Mesendoderm (in vitro differentiated cells): Measurements from ENCODE around the gene AUH.
"Not testable (repeated sequence)": the region's sequence is repeated elsewhere in the genome, so short reads cannot be mapped to it uniquely, and the experiment has no call there.

Experiments
- DNase-seq: peaks from one replicate; pipeline ENCODE4 v3.0.0; 2013
- H2AK5ac ChIP-seq: 2 replicates; pipeline ENCODE4 v1.6.1; 2013; ENCODE audit warnings: low read length, inconsistent platforms
- H2BK120ac ChIP-seq: 2 replicates; pipeline ENCODE4 v1.6.1; 2013; ENCODE audit warnings: low read depth, mild to moderate bottlenecking, low read length, moderate library complexity, mixed read lengths
- H2BK15ac ChIP-seq: replicated peaks from 2 replicates; pipeline ENCODE4 v1.6.1; 2013; ENCODE audit warnings: low read depth, mild to moderate bottlenecking, moderate library complexity
- H2BK5ac ChIP-seq: 2 replicates; pipeline ENCODE4 v1.6.1; 2013; ENCODE audit warnings: low read length, inconsistent platforms
- H3K18ac ChIP-seq: 2 replicates; pipeline ENCODE4 v1.6.1; 2013; ENCODE audit warnings: mild to moderate bottlenecking, low read length, mixed read lengths
- H3K23ac ChIP-seq: one replicate; pipeline ENCODE4 v1.6.1; 2013; ENCODE audit warnings: low read length
- H3K27ac ChIP-seq: 2 replicates; pipeline ENCODE4 v1.5.1; 2013; ENCODE audit warnings: low read depth, mild to moderate bottlenecking, inconsistent platforms, low read length, moderate library complexity
- H3K27me3 ChIP-seq: 2 replicates; pipeline ENCODE4 v1.6.1; 2013; ENCODE audit warnings: low read length, control low read depth, mild to moderate bottlenecking, inconsistent platforms; ENCODE audit not compliant: insufficient read depth, poor library complexity
- H3K36me3 ChIP-seq: 2 replicates; pipeline ENCODE4 v1.6.1; 2013; ENCODE audit warnings: low read length, inconsistent platforms; ENCODE audit not compliant: control insufficient read depth, insufficient read depth
- H3K4ac ChIP-seq: one replicate; pipeline ENCODE4 v1.6.1; 2013; ENCODE audit warnings: low read depth, mild to moderate bottlenecking, low read length, moderate library complexity
- H3K4me1 ChIP-seq: 2 replicates; pipeline ENCODE4 v1.6.1; 2013; ENCODE audit warnings: low read depth, low read length, inconsistent platforms; ENCODE audit not compliant: control insufficient read depth
- H3K4me2 ChIP-seq: 2 replicates; pipeline ENCODE4 v1.6.1; 2013; ENCODE audit warnings: low read length
- H3K4me3 ChIP-seq: 2 replicates; pipeline ENCODE4 v1.5.1; 2013; ENCODE audit warnings: mild to moderate bottlenecking, low read length
- H3K56ac ChIP-seq: one replicate; pipeline ENCODE4 v1.6.1; 2013; ENCODE audit warnings: low read length
- H3K79me1 ChIP-seq: 2 replicates; pipeline ENCODE4 v1.6.1; 2013; ENCODE audit warnings: low read length, inconsistent platforms
- H3K79me2 ChIP-seq: 2 replicates; pipeline ENCODE4 v1.6.1; 2013; ENCODE audit warnings: mild to moderate bottlenecking, low read length; ENCODE audit not compliant: control insufficient read depth, insufficient read depth
- H3K9ac ChIP-seq: 2 replicates; pipeline ENCODE4 v1.6.1; 2013; ENCODE audit warnings: low read length, inconsistent platforms
- H4K5ac ChIP-seq: one replicate; pipeline ENCODE4 v1.6.1; 2013; ENCODE audit warnings: low read length
- H4K8ac ChIP-seq: one replicate; pipeline ENCODE4 v1.6.1; 2013; ENCODE audit warnings: low read depth, mild to moderate bottlenecking, control low read depth, low read length, moderate library complexity
- WGBS: extraction: QIAGEN DNeasy Blood & Tissue Kit; methylation state at CpG from one replicate; pipeline ENCODE4 v1.1.7; 2013; ENCODE audit warnings: low lambda C conversion rate, missing lambda C conversion rate; ENCODE audit not compliant: insufficient coverage; ENCODE audit errors: extremely low coverage; 5-methylcytosine and 5-hydroxymethylcytosine counted together

The AUH gene

GRCh38 chr9:91376239-91376638 is 14.5 kb upstream of the AUH start:
- Histone ChIP-seq H3K56ac (no peak overlapping the region), H3K4me2 (no peak overlapping the region), H2AK5ac (no peak overlapping the region), H2BK120ac (no peak overlapping the region), H3K79me2 (no peaks in the 10 kb centered on the region), H3K4ac (no peak overlapping the region), H3K4me3 (no peak overlapping the region), H3K79me1 (no peaks in the 10 kb centered on the region), H3K36me3 (no peaks in the 10 kb centered on the region), H4K8ac (no peak overlapping the region), H3K4me1 (no peaks in the 10 kb centered on the region), H3K9ac (no peak overlapping the region), H2BK5ac (no peak overlapping the region), H3K23ac (no peak overlapping the region), H3K18ac (no peak overlapping the region), H3K27me3 (no peaks in the 10 kb centered on the region), H2BK15ac (no peak overlapping the region), H4K5ac (no peak overlapping the region), H3K27ac (no peak overlapping the region)
- no CpG with 5 or more reads among the region's 4 CpGs for WGBS
- no peak for DNase-seq

GRCh38 chr9:91374939-91375338 is 13.2 kb upstream of the AUH start:
- Histone ChIP-seq H3K27ac (no peak overlapping the region), H3K4ac (no peak overlapping the region), H3K9ac (no peak overlapping the region), H3K56ac (no peak overlapping the region), H3K4me1 (no peaks in the 10 kb centered on the region), H3K4me3 (no peak overlapping the region), H2BK120ac (no peak overlapping the region), H3K23ac (no peak overlapping the region), H3K18ac (no peak overlapping the region), H2BK15ac (no peak overlapping the region), H2AK5ac (no peak overlapping the region), H3K36me3 (no peaks in the 10 kb centered on the region), H3K4me2 (no peak overlapping the region), H4K8ac (no peak overlapping the region), H4K5ac (no peak overlapping the region), H3K79me2 (no peaks in the 10 kb centered on the region), H3K27me3 (no peaks in the 10 kb centered on the region), H3K79me1 (no peaks in the 10 kb centered on the region), H2BK5ac (no peak overlapping the region)
- WGBS, result no CpG with 5 or more reads among the region's 3 CpGs
- DNase-seq, result no peak

DNA sequence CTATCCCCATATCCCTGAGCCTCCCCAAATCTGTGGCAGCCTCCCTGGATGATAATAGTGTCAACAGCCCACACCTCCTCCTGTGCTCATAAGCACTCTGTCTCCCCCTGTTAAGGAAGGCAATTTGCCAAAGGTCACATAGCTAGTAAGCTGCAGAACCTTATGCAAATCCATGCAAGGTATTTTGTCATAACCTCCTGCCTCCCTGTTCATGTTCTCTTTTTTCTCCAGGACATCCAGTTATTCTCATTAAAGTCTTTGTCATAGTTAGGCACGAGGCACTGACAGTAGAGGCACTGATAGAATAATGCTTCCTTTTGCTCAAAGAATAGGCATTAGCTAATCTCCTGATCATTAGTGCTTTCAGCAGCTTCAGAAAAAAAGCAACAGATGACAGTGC is 10.2 kb upstream of the AUH start:
- no CpG with 5 or more reads among the region's 1 CpG for WGBS
- H3K23ac ChIP-seq, result no peak overlapping the region

GRCh38 chr9:91370006-91370405 is 8.3 kb upstream of the AUH start:
- not testable (repeated sequence) for H3K27me3 ChIP-seq, H4K5ac ChIP-seq, H3K79me1 ChIP-seq, H3K56ac ChIP-seq, DNase-seq, H3K79me2 ChIP-seq, H2AK5ac ChIP-seq, H3K23ac ChIP-seq, H3K27ac ChIP-seq, H2BK120ac ChIP-seq, H3K4me2 ChIP-seq, H3K4me3 ChIP-seq, H3K18ac ChIP-seq, H3K36me3 ChIP-seq, H2BK15ac ChIP-seq, H4K8ac ChIP-seq, H3K9ac ChIP-seq, H3K4ac ChIP-seq, H3K4me1 ChIP-seq, H2BK5ac ChIP-seq
- no CpG with 5 or more reads among the region's 3 CpGs for WGBS

More for the DNA sequence above, 10.2 kb upstream of the AUH start:
- Histone ChIP-seq H2BK5ac (no peak overlapping the region), H4K8ac (no peak overlapping the region), H2AK5ac (no peak overlapping the region), H3K27ac (no peak overlapping the region), H2BK15ac (no peak overlapping the region), H3K79me1 (no peaks in the 10 kb centered on the region), H3K18ac (no peak overlapping the region), H2BK120ac (no peak overlapping the region), H3K36me3 (no peaks in the 10 kb centered on the region), H3K9ac (no peak overlapping the region), H3K4me3 (no peak overlapping the region), H4K5ac (no peak overlapping the region), H3K4me1 (no peaks in the 10 kb centered on the region), H3K4me2 (no peak overlapping the region), H3K4ac (no peak overlapping the region), H3K27me3 (no peaks in the 10 kb centered on the region), H3K79me2 (no peaks in the 10 kb centered on the region), H3K56ac (no peak overlapping the region)
- no peak for DNase-seq

GRCh38 chr9:91364702-91365101 is 3.0 kb upstream of the AUH start:
- Histone ChIP-seq H3K79me2 (peaks cover 9% of the 10 kb centered on the region), H2BK120ac (no peak overlapping the region), H3K36me3 (no peaks in the 10 kb centered on the region), H2BK15ac (no peak overlapping the region), H3K79me1 (peaks cover 2% of the 10 kb centered on the region), H3K23ac (no peak overlapping the region), H3K27ac (no peak overlapping the region), H3K27me3 (no peaks in the 10 kb centered on the region), H3K4me1 (peaks cover 2% of the 10 kb centered on the region), H2AK5ac (no peak overlapping the region), H3K56ac (no peak overlapping the region), H4K5ac (no peak overlapping the region), H3K18ac (no peak overlapping the region), H3K4ac (no peak overlapping the region), H2BK5ac (no peak overlapping the region), H3K4me3 (no peak overlapping the region), H3K4me2 (no peak overlapping the region), H3K9ac (no peak overlapping the region), H4K8ac (no peak overlapping the region)
- DNase-seq, result no peak
- no CpG with 5 or more reads among the region's 3 CpGs for WGBS

- Histone ChIP-seq H3K79me2 (peaks cover 14% of the 10 kb centered on the region), H2BK15ac (no peak overlapping the region), H3K4me3 (no peak overlapping the region), H4K8ac (no peak overlapping the region), H3K4me1 (peaks cover 2% of the 10 kb centered on the region), H3K36me3 (no peaks in the 10 kb centered on the region), H2BK5ac (no peak overlapping the region), H3K4ac (no peak overlapping the region), H3K4me2 (no peak overlapping the region), H3K18ac (no peak overlapping the region), H3K27me3 (no peaks in the 10 kb centered on the region), H3K23ac (no peak overlapping the region), H3K79me1 (peaks cover 2% of the 10 kb centered on the region), H3K9ac (no peak overlapping the region), H4K5ac (no peak overlapping the region), H2AK5ac (no peak overlapping the region), H3K27ac (no peak overlapping the region), H3K56ac (no peak overlapping the region), H2BK120ac (no peak overlapping the region)
- no peak for DNase-seq
- no CpG with 5 or more reads among the region's 7 CpGs for WGBS
Observed at GRCh38 chr9:91364005-91364404, 2.3 kb upstream of the AUH start.
